GM10248 (cell line): ENCODE data around the gene TNIK.
"Not testable (repeated sequence)": the region's sequence is repeated elsewhere in the genome, so short reads cannot be mapped to it uniquely, and the experiment has no call there.

Experiments
- CTCF ChIA-PET: fragments of 300-600 bp; sonication (Branson Sonifier 250); formaldehyde crosslinking; extraction: SDS; loops from one replicate; lab custom pipeline; 2021; ENCODE audit warnings: antibody characterized with exemption; lab: Yijun Ruan, JAX
- POLR2A ChIA-PET: fragments of 350-650 bp; sonication (Branson Sonifier 250); formaldehyde crosslinking; extraction: SDS; loops from one replicate; lab custom pipeline; 2020; ENCODE audit warnings: antibody characterized with exemption; lab: Yijun Ruan, JAX
- DNase-seq: peaks from one replicate; pipeline ENCODE4 v3.0.0; 2012; ENCODE audit errors: extremely low spot score
- CTCF ChIP-seq: IDR thresholded peaks from 2 replicates; pipeline ENCODE4 v1.5.1; 2012; ENCODE audit warnings: mild to moderate bottlenecking, low read depth; ENCODE audit errors: extremely low read depth, missing control alignments, control extremely low read depth

TNIK gene

GRCh38 chr3:171125010-171125409 is 335.2 kb downstream of the TNIK start:
- no peak for TF ChIP-seq CTCF
- ChIA-PET POLR2A (no interaction called here), CTCF (interaction anchor here (0.7 to 1.4 kb wide), 4 partner anchors 10 to 27 kb away, joined by 3 to 5 read pairs (median 3); no protein-coding TSS in a partner anchor)

GRCh38 chr3:171123915-171124314 is 336.3 kb downstream of the TNIK start:
- no peak for DNase-seq
- no peak for TF ChIP-seq CTCF
- CTCF ChIA-PET = interaction anchor here (1.2 to 1.5 kb wide), 2 partner anchors 15 to 17 kb away, joined by 3 to 4 read pairs; no protein-coding TSS in a partner anchor
- POLR2A ChIA-PET = no interaction called here

More at GRCh38 chr3:171125010-171125409, 335.2 kb downstream of the TNIK start:
- DNase-seq = no peak

GRCh38 chr3:171122861-171123260 is 337.3 kb downstream of the TNIK start:
- ChIA-PET POLR2A (no interaction called here), CTCF (interaction anchor here (0.8 to 1.5 kb wide), 5 partner anchors 10 to 161 kb away, joined by 3 to 4 read pairs (median 3); no protein-coding TSS in a partner anchor)
- no peak for TF ChIP-seq CTCF
- no peak for DNase-seq

- no peak for DNase-seq
- CTCF ChIA-PET = interaction anchor here (0.8 to 1.6 kb wide), 4 partner anchors 18 to 161 kb away, joined by 3 to 5 read pairs (median 4); no protein-coding TSS in a partner anchor
Measured at GRCh38 chr3:171122240-171122639, 338.0 kb downstream of the TNIK start.

GRCh38 chr3:171121801-171122200 is 338.4 kb downstream of the TNIK start:
- ChIA-PET POLR2A (no interaction called here), CTCF (interaction anchor here (0.6 to 1.6 kb wide), 3 partner anchors 18 to 28 kb away, joined by 3 to 5 read pairs (median 4); no protein-coding TSS in a partner anchor)
- no peak for DNase-seq
- TF ChIP-seq CTCF = no peak

More at GRCh38 chr3:171122240-171122639, 338.0 kb downstream of the TNIK start:
- TF ChIP-seq CTCF = no peak
- POLR2A ChIA-PET = no interaction called here

- DNase-seq, POLR2A ChIA-PET, CTCF ChIA-PET: not testable (repeated sequence)
Measured at GRCh38 chr3:171119402-171119801, 340.8 kb downstream of the TNIK start.

- CTCF ChIA-PET, POLR2A ChIA-PET, DNase-seq: not testable (repeated sequence)
Measured at GRCh38 chr3:171118993-171119392, 341.2 kb downstream of the TNIK start.

GRCh38 chr3:171116824-171117395 is 343.3 kb downstream of the TNIK start:
- no peak for TF ChIP-seq CTCF
- CTCF ChIA-PET = interaction anchor here (0.7 kb wide), 1 partner anchor 46 kb away, joined by 3 read pairs; no protein-coding TSS in a partner anchor
- no peak for DNase-seq
- POLR2A ChIA-PET = no interaction called here
